Measurements from ENCODE around the gene PIEZO1. TPM values are rescaled to one million over a fixed set of nuclear protein-coding genes. Genes with fewer than 3 reads are reported as not detected.

The PIEZO1 gene
- total and polyA plus RNA-seq, 2 experiments from 2014 or later = 30.4 to 70.1 TPM

DNA sequence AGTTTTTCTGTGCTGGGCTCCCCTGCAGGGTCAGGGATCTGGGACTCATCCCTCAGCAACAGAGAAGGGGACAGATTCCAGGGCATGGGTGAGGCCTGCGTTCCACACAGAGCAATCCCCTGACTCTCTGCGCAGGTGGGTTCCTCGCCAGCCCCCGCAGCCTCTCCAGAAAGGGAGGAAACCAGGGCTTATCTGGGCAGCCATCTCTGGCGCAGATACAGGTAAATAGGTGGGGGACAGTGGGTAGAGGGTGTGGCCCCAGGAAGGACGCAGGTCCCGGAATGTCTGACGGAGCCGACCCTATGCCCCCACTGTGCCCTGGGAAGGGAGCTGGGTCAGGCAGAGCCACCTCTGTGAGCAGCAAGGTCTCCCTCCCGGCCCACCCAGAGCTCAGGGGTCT lies 23.2 kb downstream of the PIEZO1 start:
- no peaks in the 10 kb centered on the region for H3K9me2 ChIP-seq (ENCODE audit: insufficient read depth)
- H3K27me3 ChIP-seq (ENCODE audit: insufficient read depth) = no peaks in the 10 kb centered on the region
- Mint-ChIP-seq H3K27me3 (ENCODE audit: insufficient read depth, low read depth, poor library complexity) (peaks cover 20% of the 10 kb centered on the region), H3K27ac (no peak overlapping the region), H3K4me3 (no peak overlapping the region), H3K4me1 (peaks cover 49% of the 10 kb centered on the region), H3K36me3 (ENCODE audit: low read depth) (no peaks in the 10 kb centered on the region; the same call in 2 of the 3 replicates), H3K9me3 (no peaks in the 10 kb centered on the region)
- peaks cover 9% of the 10 kb centered on the region for H3K4me1 ChIP-seq (ENCODE audit: insufficient read depth)
- TF ChIP-seq, protein P1, sequence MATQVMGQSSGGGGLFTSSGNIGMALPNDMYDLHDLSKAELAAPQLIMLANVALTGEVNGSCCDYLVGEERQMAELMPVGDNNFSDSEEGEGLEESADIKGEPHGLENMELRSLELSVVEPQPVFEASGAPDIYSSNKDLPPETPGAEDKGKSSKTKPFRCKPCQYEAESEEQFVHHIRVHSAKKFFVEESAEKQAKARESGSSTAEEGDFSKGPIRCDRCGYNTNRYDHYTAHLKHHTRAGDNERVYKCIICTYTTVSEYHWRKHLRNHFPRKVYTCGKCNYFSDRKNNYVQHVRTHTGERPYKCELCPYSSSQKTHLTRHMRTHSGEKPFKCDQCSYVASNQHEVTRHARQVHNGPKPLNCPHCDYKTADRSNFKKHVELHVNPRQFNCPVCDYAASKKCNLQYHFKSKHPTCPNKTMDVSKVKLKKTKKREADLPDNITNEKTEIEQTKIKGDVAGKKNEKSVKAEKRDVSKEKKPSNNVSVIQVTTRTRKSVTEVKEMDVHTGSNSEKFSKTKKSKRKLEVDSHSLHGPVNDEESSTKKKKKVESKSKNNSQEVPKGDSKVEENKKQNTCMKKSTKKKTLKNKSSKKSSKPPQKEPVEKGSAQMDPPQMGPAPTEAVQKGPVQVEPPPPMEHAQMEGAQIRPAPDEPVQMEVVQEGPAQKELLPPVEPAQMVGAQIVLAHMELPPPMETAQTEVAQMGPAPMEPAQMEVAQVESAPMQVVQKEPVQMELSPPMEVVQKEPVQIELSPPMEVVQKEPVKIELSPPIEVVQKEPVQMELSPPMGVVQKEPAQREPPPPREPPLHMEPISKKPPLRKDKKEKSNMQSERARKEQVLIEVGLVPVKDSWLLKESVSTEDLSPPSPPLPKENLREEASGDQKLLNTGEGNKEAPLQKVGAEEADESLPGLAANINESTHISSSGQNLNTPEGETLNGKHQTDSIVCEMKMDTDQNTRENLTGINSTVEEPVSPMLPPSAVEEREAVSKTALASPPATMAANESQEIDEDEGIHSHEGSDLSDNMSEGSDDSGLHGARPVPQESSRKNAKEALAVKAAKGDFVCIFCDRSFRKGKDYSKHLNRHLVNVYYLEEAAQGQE (IDR thresholded peaks at IDR 0.05; ENCODE audit: unreplicated experiment) = no peak
- TF ChIP-seq CREB1 (CRISPR knock-in tag; IDR thresholded peaks at IDR 0.05; ENCODE audit: low read depth) (no peak), NANOG (IDR thresholded peaks at IDR 0.05; ENCODE audit: borderline replicate concordance) (no peak), ZNF114 (CRISPR knock-in tag; IDR thresholded peaks at IDR 0.05) (no peak), POLR2AphosphoS5 (IDR thresholded peaks at IDR 0.05; ENCODE audit: low read depth) (no peak), STAT1 (IDR thresholded peaks at IDR 0.05; ENCODE audit: unreplicated experiment) (no peak), JUNB (IDR thresholded peaks at IDR 0.05; ENCODE audit: unreplicated experiment) (no peak), ZNF331 (CRISPR knock-in tag; IDR thresholded peaks at IDR 0.05; ENCODE audit: low read depth) (no peak), EZH2 (IDR thresholded peaks at IDR 0.05; ENCODE audit: low read depth, unreplicated experiment) (no peak), EZH2phosphoT487 (IDR thresholded peaks at IDR 0.05; ENCODE audit: unreplicated experiment) (no peak)
- TF ChIP-seq, protein P2, sequence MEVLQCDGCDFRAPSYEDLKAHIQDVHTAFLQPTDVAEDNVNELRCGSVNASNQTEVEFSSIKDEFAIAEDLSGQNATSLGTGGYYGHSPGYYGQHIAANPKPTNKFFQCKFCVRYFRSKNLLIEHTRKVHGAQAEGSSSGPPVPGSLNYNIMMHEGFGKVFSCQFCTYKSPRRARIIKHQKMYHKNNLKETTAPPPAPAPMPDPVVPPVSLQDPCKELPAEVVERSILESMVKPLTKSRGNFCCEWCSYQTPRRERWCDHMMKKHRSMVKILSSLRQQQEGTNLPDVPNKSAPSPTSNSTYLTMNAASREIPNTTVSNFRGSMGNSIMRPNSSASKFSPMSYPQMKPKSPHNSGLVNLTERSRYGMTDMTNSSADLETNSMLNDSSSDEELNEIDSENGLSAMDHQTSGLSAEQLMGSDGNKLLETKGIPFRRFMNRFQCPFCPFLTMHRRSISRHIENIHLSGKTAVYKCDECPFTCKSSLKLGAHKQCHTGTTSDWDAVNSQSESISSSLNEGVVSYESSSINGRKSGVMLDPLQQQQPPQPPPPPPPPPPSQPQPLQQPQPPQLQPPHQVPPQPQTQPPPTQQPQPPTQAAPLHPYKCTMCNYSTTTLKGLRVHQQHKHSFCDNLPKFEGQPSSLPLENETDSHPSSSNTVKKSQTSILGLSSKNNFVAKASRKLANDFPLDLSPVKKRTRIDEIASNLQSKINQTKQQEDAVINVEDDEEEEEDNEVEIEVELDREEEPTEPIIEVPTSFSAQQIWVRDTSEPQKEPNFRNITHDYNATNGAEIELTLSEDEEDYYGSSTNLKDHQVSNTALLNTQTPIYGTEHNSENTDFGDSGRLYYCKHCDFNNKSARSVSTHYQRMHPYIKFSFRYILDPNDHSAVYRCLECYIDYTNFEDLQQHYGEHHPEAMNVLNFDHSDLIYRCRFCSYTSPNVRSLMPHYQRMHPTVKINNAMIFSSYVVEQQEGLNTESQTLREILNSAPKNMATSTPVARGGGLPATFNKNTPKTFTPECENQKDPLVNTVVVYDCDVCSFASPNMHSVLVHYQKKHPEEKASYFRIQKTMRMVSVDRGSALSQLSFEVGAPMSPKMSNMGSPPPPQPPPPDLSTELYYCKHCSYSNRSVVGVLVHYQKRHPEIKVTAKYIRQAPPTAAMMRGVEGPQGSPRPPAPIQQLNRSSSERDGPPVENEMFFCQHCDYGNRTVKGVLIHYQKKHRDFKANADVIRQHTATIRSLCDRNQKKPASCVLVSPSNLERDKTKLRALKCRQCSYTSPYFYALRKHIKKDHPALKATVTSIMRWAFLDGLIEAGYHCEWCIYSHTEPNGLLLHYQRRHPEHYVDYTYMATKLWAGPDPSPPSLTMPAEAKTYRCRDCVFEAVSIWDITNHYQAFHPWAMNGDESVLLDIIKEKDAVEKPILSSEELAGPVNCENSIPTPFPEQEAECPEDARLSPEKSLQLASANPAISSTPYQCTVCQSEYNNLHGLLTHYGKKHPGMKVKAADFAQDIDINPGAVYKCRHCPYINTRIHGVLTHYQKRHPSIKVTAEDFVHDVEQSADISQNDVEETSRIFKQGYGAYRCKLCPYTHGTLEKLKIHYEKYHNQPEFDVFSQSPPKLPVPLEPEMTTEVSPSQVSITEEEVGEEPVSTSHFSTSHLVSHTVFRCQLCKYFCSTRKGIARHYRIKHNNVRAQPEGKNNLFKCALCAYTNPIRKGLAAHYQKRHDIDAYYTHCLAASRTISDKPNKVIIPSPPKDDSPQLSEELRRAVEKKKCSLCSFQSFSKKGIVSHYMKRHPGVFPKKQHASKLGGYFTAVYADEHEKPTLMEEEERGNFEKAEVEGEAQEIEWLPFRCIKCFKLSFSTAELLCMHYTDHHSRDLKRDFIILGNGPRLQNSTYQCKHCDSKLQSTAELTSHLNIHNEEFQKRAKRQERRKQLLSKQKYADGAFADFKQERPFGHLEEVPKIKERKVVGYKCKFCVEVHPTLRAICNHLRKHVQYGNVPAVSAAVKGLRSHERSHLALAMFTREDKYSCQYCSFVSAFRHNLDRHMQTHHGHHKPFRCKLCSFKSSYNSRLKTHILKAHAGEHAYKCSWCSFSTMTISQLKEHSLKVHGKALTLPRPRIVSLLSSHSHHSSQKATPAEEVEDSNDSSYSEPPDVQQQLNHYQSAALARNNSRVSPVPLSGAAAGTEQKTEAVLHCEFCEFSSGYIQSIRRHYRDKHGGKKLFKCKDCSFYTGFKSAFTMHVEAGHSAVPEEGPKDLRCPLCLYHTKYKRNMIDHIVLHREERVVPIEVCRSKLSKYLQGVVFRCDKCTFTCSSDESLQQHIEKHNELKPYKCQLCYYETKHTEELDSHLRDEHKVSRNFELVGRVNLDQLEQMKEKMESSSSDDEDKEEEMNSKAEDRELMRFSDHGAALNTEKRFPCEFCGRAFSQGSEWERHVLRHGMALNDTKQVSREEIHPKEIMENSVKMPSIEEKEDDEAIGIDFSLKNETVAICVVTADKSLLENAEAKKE (CRISPR knock-in tag; IDR thresholded peaks at IDR 0.05) = no peak
- TF ChIP-seq, protein P3, sequence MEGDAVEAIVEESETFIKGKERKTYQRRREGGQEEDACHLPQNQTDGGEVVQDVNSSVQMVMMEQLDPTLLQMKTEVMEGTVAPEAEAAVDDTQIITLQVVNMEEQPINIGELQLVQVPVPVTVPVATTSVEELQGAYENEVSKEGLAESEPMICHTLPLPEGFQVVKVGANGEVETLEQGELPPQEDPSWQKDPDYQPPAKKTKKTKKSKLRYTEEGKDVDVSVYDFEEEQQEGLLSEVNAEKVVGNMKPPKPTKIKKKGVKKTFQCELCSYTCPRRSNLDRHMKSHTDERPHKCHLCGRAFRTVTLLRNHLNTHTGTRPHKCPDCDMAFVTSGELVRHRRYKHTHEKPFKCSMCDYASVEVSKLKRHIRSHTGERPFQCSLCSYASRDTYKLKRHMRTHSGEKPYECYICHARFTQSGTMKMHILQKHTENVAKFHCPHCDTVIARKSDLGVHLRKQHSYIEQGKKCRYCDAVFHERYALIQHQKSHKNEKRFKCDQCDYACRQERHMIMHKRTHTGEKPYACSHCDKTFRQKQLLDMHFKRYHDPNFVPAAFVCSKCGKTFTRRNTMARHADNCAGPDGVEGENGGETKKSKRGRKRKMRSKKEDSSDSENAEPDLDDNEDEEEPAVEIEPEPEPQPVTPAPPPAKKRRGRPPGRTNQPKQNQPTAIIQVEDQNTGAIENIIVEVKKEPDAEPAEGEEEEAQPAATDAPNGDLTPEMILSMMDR (conservative IDR thresholded peaks at IDR 0.05; ENCODE audit: low read depth in 2 of 2) = no peak
- TF ChIP-seq, protein P4, sequence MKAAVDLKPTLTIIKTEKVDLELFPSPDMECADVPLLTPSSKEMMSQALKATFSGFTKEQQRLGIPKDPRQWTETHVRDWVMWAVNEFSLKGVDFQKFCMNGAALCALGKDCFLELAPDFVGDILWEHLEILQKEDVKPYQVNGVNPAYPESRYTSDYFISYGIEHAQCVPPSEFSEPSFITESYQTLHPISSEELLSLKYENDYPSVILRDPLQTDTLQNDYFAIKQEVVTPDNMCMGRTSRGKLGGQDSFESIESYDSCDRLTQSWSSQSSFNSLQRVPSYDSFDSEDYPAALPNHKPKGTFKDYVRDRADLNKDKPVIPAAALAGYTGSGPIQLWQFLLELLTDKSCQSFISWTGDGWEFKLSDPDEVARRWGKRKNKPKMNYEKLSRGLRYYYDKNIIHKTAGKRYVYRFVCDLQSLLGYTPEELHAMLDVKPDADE (IDR thresholded peaks at IDR 0.05) = no peak
- H3F3A ChIP-seq (replicated peaks; ENCODE audit: low read depth) = peaks cover 11% of the 10 kb centered on the region; the same call in 1 of the 2 replicates
- no peaks in the 10 kb centered on the region for H3K36me3 ChIP-seq (ENCODE audit: insufficient read depth)
- H3K4me3 ChIP-seq = no peak overlapping the region
- no peak overlapping the region for H3K4me2 ChIP-seq
- peaks cover 24% of the 10 kb centered on the region for H3K79me2 ChIP-seq (replicated peaks; ENCODE audit: insufficient read depth)
- no peak for DNase-seq (ENCODE audit: low spot score)
- H3K27ac ChIP-seq (ENCODE audit: low read depth) = no peak overlapping the region
- ATAC-seq = no peak
- no peak overlapping the region for H2AFZ ChIP-seq
- H4K20me1 ChIP-seq (replicated peaks; ENCODE audit: insufficient read depth) = no peaks in the 10 kb centered on the region

All from GM23338 (cell line).